ENCODE results near the gene DHCR7.

The DHCR7 gene

GRCh38 chr11:71406681-71407080, 41.5 kb downstream of the DHCR7 start:
- no peak for DNase-seq

DNA sequence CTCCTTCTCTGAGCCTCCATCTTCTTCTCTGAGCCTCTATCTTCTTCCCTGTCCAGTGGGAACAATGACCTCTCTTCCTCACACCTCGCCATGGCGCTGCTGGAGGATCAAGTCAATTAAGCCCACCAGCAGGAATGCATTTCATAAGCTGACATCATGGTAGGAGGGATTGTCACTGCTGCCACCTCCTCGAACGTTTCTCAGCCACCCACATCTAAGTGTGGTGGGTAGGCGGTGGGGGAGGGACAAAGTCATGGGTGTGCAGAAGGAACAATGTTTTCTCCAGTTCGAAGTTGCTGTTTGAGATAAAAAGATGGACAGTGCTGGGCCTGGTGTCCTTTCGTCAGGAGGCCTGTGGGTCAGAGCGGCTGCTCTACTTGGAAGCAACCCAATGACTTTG, 44.0 kb downstream of the DHCR7 start:
- DNase-seq, result no peak

GRCh38 chr11:71402878-71403277, 45.3 kb downstream of the DHCR7 start:
- no peak for DNase-seq

GRCh38 chr11:71400216-71400615, 48.0 kb downstream of the DHCR7 start:
- DNase-seq, result no peak

GRCh38 chr11:71399341-71399740, 48.9 kb downstream of the DHCR7 start:
- no peak for DNase-seq

DNA sequence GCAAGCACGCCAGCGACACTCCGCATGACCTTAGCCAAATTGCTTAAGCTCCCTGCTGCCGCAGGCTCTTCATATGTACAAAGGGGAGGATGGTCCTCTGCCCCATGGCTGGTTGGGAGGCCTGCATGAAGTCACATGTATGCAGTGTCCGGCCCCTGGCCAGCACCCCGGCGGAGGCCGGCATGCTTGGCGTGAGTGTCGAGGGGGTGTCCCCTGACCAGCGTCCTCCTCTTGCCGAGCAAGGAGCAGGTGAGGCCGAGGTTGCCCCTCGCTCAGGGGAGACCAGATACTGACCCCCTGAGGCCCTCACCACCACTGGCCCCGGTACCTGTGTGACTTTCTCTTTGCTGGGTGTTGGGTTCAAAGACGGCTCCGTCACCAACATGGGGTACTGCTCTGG, 50.2 kb downstream of the DHCR7 start:
- DNase-seq, result no peak

- DNase-seq, result no peak
Measured at GRCh38 chr11:71397331-71397860, 50.8 kb downstream of the DHCR7 start.

DNA sequence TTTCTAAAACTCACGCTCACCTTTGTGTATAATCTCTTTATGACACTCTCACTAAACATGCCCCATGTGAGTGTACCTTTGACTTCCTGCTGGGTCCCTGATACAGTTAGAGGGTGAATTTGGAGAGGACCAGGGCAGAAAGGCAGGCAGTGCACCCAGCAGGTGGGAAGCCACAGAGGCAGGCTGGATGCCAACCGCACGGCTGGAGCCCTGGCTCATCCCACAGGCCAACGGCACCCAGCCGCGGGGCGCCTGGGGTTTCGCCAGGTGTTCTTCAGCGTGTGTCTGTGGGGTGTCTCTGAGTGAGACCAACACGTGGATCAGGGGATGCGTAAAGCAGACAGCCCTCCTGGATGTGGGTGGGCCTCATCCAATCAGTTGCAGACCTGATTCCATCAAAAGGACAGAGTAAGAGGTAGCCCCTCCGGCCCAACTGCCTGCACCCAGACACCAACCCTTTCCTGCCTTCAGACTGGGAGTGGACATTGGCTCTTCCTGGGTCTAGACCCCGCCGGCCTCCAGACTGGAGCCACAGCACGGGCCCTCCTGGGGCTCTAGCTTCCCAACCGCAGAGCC, 51.6 kb downstream of the DHCR7 start:
- no peak for DNase-seq

DNA sequence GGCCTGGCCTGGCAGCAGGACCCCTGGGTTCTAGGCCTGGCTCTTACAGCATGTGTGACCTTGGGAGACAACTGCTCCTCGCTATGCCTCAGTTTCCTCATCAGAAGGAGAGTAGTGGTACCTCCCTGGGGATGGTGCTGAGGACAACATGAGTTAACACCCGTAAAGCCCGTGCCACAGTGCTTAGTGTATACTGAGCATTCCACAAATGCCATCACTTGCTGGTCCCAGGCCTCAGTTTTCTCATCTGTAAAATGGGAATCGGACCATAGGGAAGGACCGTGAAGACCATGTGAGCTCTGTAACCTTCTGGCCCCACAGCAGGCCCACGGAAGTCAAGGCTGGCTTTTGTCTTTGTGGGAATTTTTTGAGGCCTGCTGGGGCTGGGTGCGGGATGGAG, 52.4 kb downstream of the DHCR7 start:
- no peak for DNase-seq

GRCh38 chr11:71395263-71395560, 53.0 kb downstream of the DHCR7 start:
- no peak for DNase-seq

DNA sequence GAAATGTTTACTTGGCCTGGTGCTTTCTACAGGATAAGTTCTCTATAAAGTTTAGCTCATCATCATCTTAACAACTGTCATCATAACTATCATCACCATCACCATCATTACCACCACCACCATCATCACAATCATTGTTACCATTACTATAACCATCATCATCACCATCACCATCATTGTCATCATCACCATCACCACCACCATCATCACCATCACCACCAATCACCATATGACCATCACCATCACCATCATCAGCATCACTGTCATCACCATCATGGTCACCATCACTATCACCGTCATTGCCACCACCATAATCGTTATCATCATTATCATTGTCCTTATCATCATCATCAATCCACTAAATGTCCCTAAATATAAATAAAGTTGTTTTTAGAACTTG, 54.9 kb downstream of the DHCR7 start:
- no peak for DNase-seq

- no peak for DNase-seq
Measured at GRCh38 chr11:71391796-71392195, 56.4 kb downstream of the DHCR7 start.

DNA sequence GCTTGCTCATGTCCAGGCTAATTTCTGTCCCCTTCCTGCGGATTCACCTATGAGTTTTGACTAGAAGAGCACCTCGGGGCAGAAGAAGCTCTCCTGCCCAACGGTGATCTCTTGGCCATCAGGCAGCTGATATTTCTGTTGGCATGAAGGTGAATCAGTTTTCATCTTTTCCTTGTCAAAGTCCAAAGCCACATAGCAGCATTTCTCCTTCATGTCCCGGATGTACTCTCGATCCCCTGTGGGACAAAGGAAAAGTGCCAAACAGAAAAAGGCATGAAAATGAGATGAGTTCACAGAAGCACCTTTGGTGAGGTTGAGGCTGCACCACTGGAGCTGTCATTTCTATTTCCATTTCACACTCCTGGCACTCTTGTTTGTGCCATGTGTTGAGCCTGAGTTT, 56.8 kb downstream of the DHCR7 start:
- no peak for DNase-seq

DNA sequence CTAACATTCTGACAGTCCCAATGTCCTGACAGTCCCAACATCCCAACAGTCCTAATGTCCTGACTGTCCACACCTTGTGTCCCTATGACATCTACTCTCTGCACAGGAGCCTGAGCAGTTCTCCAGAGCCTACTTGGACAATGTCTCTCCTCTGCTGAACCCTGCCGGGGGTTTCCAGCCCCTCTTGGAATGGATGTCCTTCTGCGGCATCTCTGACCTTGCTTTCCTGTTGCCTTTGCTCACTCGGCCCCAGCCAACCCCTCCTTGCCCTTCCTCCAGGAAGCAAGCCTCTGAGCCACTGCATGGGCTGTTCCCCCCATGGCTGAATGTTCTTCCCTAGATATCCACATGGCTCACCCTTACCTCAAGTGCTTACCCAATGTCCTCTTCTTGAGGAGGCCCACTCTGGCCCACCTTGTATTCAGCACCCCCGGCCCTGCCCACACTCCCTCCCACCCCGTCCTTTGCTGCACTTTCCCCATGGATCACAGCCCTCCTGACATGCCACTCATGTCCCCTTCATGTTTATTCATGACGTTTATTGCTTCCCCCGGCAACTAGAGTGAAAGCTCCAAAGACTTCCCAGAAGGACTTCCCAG, 59.5 kb downstream of the DHCR7 start:
- no peak for DNase-seq

DNA sequence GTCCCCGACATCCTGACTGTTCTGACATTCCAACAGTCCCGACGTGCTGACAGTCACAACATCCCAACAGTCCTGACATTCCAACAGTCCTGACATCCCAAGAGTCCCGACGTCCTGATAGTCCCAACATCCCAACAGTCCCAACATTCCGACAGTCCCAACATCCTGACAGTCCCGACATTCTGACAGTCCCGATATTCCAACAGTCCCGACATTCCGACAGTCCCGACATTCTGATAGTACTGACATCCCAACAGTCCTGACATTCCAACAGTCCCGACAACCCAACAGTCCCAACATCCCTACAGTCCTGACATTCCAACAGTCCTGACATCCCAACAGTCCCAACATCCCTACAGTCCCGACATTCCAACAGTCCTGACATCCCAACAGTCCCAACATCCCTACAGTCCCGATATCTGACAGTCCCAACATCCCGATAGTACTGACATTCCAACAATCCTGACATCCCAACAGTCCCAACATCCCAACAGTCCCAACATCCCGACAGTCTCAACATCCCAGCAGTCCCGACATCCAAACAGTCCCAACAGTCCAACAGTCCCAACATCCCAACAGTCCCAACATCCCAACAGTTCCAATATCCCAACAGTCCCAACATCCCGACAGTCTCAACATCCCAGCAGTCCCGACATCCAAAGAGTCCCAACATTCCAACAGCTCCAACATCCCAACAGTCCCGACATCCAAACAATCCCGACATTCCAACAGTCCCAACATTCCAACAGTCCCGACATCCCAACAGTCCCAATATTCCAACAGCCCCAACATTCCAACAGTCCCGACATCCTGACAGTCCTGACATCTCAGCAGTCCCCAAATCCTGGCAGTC, 60.2 kb downstream of the DHCR7 start:
- no peak for DNase-seq

DNA sequence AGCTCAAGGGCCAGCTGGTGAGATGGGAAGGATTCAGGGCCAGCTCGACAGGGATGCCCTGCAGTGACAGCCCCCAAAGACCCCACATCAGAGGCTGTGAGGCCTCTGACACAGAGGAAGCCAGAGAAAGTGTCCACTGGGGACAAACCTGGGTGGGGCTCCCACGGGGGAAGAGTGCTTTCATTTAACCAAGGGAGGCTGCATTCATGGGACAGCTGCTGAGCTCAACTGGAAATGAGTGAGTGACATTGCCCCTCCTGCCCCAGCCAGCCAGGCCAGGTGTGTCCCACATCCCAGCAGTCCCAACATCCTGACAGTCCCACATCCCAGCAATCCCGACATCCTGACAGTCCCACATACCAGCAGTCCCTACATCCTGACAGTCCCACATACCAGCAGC, 61.0 kb downstream of the DHCR7 start:
- no peak for DNase-seq

DNA sequence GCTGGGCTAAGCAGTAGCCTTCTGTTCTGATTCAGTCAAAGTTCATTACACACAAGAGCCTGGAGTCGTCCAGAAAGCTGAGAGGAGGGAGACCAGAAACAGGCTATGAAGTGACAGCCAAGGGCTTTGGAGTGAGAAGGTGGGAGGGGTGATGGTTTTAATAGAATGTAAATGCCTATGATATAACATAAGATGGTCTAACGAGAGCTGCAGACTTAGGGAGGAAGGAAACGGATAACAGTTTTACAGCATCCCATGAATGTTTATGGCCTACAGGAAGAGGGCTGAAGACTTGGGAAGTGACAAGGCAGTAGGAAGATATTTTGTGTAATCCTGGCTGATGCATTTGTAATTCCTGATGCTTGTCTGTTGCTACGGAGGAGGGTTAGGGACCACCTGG, 62.0 kb downstream of the DHCR7 start:
- DNase-seq, result no peak

GRCh38 chr11:71385091-71385490, 63.1 kb downstream of the DHCR7 start:
- no peak for DNase-seq

- DNase-seq, result no peak
Measured at GRCh38 chr11:71384561-71384960, 63.6 kb downstream of the DHCR7 start.

All from bone marrow (tissue), 2 donors.